HG03060 (cell line): ENCODE data around the gene FUT6.

Experiments
- ATAC-seq: cut with Tn5 transposase; IDR thresholded peaks from one replicate; pipeline ENCODE4 v1.9.1; 2021; ENCODE audit warnings: low read depth, moderate number of reproducible peaks; ENCODE audit not compliant: unreplicated experiment

The FUT6 gene

GRCh38 chr19:5828661-5829566 is 10.6 kb downstream of the FUT6 start:
- ATAC-seq = no peak

DNA sequence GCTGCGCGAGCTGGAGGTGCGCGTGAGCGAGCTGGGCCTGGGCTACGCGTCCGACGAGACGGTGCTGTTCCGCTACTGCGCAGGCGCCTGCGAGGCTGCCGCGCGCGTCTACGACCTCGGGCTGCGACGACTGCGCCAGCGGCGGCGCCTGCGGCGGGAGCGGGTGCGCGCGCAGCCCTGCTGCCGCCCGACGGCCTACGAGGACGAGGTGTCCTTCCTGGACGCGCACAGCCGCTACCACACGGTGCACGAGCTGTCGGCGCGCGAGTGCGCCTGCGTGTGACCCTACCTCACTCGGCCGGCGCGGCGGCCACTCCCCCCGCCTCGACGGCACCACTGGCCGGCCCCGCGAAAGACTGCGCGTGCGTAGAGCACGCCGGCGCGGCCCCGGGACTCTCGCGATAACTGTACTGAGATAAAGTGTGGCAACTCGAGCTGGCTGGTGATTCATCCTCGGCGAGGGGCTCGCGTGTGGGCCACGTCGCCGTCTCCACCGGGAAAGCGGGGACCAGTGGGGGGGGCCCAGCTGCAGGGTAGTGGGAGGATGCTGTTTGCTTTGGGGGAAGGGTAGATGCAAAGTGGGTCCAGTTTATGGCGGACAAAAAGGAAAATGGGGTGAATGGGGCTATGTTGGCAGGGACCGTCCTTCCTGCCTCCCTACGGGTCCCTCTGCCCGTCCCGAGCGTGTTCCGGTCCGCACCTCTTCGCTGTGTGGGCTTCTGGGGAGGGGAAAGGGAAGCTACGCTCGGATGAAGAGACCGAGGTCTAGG is 11.4 kb downstream of the FUT6 start:
- peak; percentile 58 for ATAC-seq

GRCh38 chr19:5827342-5827890 is 12.1 kb downstream of the FUT6 start:
- no peak for ATAC-seq

GRCh38 chr19:5826531-5827341 is 12.8 kb downstream of the FUT6 start:
- no peak for ATAC-seq

DNA sequence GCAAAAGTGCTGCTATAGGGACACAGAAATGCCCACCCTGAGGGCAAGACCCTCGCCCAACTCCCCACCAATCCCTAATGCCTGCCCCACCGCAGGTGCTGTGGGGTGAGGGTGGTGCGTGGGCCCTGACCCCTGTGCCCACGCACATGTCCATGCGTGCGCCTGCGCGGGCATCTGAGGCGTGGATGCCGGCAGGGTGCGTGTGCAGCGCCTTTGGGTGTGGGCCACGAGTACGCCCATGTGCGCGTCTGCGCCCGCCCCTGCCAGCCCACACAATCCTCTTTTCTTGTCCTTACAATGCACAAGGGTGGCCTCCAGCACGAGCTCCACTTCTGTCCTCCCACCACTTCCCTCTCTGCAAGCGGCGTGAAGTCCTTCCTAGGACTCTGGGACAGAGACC is 14.3 kb downstream of the FUT6 start:
- no peak for ATAC-seq

DNA sequence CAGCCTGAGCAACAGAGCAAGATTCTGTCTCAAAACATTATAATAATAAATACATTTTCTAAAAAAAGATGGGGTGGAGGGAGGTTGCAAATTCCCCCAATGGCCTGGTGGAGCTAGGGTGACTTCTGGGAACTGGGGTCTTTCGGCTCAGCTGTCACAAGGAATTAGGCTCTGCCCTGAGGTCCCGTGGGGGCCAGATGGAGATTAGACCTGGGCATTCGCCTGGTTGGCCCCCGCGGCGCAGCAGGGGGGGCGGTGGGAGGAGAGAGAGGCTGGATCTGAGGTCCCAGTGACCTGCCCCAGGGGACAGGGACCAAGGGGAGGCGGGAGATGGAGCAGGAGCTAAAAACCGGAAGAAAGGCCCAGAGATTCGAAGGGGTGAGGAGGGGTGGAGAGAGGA is 14.8 kb downstream of the FUT6 start:
- ATAC-seq = no peak

GRCh38 chr19:5823579-5824281 is 15.8 kb downstream of the FUT6 start:
- no peak for ATAC-seq

DNA sequence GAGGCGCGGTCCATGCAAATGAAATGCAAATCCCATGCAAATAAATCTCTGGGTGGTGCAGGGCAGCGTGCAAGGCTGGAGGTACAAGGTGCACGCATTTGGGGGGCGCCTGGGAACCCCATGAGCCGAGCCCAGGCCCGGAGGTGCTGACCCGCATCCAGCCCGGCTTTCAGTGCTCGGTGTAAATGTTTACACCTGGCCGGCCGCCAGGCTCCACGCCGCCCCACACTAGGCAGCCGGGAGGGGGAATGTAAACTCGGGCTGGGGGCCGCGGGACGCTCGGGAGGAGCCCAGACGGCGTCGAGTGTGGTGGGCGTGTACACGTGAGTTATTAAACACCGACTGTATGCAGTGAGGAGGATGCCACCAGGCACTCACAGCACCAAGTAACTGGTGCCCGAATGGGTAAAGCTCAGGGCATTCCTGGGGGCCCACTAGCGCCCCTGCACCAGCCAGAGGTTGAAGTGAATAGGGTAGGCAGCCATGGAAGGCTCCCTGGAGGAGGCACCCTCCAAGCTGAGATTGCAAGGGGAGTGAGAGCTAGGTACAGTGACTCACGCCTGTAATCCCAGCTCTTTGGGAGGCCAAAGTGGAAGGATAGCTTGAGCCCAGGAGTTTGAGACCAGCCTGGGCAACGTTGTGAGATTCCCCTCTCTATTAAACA is 17.2 kb downstream of the FUT6 start:
- ATAC-seq = no peak

GRCh38 chr19:5821521-5822180 is 17.9 kb downstream of the FUT6 start:
- ATAC-seq = no peak

GRCh38 chr19:5820785-5821184 is 18.7 kb downstream of the FUT6 start:
- no peak for ATAC-seq

GRCh38 chr19:5818594-5818993 is 20.9 kb downstream of the FUT6 start:
- no peak for ATAC-seq

DNA sequence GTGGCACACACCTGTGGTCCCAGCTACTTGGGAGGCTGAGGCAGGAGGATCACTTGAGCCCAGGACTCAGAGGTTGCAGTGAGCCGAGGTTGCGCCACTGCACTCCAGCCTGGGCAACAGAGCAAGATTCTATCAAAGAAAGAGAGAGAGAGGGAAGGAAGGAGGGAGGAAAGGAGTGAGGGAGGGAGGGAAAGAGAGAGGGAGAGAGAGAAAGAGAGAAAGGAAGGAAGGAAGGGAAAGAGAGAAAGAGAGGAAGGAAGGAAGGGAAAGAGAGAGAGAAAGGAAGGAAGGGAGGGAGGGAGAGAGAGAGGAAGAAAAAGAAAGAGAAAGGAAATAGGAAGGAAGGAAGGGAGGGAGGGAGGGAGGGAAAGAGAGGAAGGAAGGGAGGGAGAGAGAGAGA is 22.3 kb downstream of the FUT6 start:
- no peak for ATAC-seq

GRCh38 chr19:5814852-5815246 is 24.7 kb downstream of the FUT6 start:
- ATAC-seq = no peak

DNA sequence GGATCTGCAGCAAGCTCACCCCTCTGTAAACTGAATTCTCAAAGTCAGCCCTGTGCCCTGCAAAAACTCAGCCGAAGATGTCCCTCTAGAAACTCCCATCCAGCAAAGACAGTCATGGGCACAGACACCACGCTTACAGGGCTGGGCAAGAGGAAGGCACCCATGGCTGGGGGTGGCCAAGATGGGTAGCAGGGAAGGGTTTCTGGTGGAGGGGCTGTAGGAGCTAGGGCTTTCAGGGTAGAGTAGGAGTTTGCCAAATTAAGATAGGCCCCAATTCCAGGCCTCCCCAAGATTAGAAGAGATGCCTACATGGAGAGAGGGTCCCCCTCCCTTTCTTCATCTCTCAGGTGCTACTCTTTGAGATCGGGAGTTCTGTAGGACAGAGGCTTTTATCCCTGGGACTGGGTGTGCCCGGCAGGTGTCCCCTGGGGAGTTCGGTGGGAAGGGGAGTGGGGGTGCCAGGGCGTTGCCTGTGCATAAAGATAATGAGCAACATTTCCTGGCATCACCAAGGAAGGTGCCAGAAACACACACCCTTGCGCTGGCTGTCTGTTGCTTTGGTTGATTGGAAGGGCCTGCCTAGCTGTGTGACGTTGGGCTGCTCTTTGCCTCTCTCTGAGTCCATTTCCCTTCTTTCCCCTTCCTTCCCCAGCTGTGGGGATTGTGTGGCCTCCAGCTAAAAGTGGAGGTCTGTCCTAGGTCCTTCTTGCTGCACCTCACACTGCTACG is 25.2 kb downstream of the FUT6 start:
- ATAC-seq = no peak

- ATAC-seq = no peak
These were observed 28.4 kb downstream of the FUT6 start for GRCh38 chr19:5811117-5811516.

DNA sequence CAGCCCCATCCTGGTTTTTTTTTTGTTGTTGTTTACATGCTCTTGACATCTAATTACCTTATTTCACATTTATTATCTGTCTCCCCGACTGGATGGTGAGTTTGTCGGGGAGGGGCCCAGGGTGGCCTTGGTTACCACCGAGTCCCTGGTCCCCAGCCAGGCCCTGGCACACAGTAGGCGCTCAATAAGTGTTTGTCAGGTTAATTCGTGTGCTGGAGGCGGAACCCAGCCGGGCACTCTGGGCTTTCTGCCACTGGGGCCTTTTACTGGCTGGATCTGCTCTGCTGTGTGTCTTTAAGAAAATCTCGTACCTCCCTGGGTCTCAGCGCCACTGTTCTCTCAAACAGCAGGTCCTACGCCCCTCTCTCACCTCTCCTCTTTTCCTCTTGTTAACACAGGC is 30.0 kb downstream of the FUT6 start:
- ATAC-seq = no peak

DNA sequence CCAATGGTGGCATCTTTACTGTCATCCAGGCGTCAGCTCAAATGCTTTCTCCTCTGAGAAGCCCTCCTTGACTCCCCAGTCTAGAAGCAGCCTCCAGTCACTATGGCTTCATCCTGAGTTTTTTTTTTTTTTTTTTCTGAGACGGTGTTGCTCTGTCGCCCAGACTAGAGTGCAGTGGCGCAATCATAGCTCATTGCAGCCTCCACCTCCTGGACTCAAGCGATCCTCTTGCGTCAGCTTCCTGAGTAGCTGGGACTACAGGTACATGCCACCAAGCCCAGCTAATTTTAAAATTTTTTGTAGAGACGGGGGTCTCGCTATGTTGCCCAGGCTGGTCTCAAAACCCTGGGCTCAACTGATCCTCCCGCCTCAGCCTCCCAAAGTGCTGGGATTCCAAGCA is 30.4 kb downstream of the FUT6 start:
- ATAC-seq = no peak

DNA sequence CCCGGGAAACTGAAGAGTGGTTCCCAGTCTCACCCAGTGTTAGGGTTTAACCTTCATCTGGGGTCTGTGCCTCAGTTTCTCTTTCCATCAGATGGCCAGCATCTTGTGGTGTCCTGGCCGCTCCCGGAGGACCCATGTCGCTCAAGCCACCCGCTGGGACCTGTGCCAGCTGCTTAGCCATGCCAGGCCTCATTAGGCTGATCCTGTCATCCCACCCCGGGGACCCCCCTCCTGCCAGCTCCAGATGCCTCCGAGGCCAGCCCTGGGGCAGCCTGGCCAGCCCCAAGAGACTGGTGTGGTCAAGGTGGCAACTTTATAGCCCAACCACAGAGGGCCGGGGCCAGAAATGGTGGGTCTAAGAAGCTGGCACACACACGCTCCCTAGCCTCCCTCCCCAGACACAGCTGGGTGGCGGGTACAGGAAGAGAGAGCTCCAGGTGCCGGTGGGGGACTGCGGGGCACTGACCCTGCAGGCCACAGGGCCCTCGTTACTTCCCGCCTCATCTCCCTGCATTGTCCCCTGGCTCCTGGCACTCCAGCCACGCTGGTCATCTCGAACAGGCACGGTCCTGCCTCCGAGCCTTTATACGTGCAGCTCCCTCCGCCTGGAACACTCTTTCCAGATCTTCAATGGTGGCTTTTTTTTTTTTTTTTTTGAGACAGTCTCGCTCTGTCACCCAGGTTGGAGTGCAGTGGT is 31.2 kb downstream of the FUT6 start:
- ATAC-seq = no peak
